Measurements from ENCODE around the gene NGB.
"Not testable (repeated sequence)": the region's sequence is repeated elsewhere in the genome, so short reads cannot be mapped to it uniquely, and the experiment has no call there.

NGB gene, protein sequence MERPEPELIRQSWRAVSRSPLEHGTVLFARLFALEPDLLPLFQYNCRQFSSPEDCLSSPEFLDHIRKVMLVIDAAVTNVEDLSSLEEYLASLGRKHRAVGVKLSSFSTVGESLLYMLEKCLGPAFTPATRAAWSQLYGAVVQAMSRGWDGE

GRCh38 chr14:77271113-77271710 is at the start of gene NGB:
Gene NGB, minus strand, starts transcription at chr14:77271206. Its CDS starts 269 bp downstream, at chr14:77270937.
- DNase-seq: no peak

DNA sequence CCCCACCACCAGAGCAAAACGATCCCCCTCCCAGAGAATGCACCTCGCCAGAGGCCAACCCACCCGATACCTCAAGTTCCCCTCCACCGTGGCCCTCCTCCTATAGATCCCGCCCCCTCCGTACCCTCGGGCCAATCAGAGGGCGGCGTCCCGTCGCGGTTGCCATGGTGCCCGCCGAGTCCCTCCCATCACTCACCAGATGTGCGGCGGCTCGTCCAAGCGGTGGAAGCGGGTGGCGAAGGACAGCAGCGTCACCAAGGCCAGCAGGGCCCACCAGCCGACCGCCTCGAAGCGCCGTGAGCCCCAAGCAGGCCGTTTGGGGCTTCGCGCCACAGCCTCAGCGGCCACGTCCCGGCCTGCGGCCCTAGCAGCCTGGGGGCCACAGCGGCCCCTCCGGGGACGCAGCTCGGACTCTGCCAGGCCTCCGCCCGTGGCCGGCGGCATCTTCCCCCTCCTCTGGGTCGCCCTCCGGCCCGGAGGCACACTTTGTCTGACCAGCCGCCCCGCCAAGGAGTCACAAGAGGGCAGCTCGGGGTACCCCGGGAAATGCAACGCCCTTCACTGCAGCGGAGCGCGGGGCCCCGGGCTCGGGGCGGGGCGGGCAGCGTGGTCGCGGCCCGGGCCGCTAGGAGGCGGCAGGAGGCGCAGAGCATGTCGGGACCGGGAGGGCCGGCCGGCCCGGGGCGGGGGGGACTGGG is 49.4 kb upstream of the NGB start, which contains the start of gene POMT2:
POMT2 (minus strand) TSS at position 646 of the 698 bp plus-strand sequence; CDS start at position 444, 202 bp downstream.
- peak; percentile 94 for DNase-seq

GRCh38 chr14:77319422-77319821 is 48.4 kb upstream of the NGB start:
- DNase-seq: no peak

GRCh38 chr14:77318756-77319155 is 47.8 kb upstream of the NGB start:
- not testable (repeated sequence) for DNase-seq

- DNase-seq: no peak
These were observed 47.1 kb upstream of the NGB start for GRCh38 chr14:77318006-77318553.

DNA sequence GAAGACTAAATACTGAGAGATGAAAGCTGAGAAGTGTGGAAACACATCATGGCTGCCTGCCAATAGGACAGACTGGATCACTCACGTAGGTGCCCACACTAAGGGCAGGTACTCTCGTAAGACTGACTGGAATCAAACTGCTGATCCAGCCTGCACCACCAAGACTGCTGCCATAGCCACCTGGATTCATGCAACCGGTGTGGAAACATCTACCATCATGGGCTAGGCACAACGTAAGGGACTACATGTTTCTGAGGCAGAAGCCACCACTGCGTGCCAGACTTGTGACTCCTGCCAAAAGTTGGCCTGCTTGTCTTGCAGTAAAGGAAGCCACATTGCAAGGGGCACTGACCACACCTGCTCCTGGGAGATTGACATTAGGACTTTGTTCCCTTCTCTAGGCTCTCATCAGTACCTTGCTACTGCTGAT is 45.9 kb upstream of the NGB start:
- no peak for DNase-seq

- no peak for DNase-seq
These were observed 45.1 kb upstream of the NGB start for GRCh38 chr14:77316195-77316505.

GRCh38 chr14:77314539-77315457 is 43.8 kb upstream of the NGB start:
- no peak for DNase-seq

GRCh38 chr14:77314043-77314442 is 43.0 kb upstream of the NGB start:
- no peak for DNase-seq

GRCh38 chr14:77313371-77313770 is 42.4 kb upstream of the NGB start:
- DNase-seq: no peak

GRCh38 chr14:77311217-77311616 is 40.2 kb upstream of the NGB start:
- DNase-seq: no peak

- DNase-seq: no peak
These were observed 39.0 kb upstream of the NGB start for GRCh38 chr14:77310026-77310425.

DNA sequence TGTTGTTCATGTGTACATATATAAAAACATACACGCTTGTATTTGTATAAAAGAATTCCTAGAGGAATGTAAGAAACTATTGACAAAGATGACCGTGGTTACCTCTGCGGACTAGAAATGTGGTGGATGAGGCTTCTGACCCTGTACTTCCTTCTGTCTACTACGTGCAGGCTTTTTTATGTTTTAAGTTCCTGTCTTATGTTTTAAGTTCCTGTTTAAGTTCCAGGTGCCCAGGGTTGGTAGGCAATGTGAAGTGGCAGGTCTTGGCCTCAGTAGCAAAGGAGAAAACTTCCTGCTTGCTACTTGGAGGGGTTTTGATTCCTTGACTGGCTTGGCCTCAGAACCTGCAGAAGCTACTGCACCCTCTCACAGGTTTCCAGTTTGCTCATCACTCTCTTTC is 38.1 kb upstream of the NGB start:
- no peak for DNase-seq

- no peak for DNase-seq
These were observed 36.0 kb upstream of the NGB start for GRCh38 chr14:77306851-77307496.

- DNase-seq: no peak
These were observed 35.4 kb upstream of the NGB start for GRCh38 chr14:77306416-77306815.

DNA sequence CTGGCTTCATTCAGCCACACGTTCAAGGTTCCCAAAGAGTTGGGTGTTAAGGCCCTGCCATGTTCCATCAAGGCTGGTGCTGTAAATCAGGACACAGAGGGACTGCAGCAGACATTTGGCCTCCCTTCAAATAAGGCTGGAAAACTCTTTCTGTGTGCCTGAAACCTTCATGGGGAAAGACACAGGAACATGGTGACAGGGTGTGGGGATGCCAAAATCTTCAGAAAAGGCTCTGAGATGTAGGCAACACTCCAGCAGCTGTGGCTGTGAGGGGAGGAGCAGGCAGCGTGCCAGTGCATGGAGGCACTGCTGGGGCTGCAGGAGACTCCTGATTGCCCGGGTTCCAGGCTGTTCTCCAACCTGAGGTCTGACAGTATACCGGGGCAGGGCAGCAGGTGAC is 34.7 kb upstream of the NGB start:
- no peak for DNase-seq

DNA sequence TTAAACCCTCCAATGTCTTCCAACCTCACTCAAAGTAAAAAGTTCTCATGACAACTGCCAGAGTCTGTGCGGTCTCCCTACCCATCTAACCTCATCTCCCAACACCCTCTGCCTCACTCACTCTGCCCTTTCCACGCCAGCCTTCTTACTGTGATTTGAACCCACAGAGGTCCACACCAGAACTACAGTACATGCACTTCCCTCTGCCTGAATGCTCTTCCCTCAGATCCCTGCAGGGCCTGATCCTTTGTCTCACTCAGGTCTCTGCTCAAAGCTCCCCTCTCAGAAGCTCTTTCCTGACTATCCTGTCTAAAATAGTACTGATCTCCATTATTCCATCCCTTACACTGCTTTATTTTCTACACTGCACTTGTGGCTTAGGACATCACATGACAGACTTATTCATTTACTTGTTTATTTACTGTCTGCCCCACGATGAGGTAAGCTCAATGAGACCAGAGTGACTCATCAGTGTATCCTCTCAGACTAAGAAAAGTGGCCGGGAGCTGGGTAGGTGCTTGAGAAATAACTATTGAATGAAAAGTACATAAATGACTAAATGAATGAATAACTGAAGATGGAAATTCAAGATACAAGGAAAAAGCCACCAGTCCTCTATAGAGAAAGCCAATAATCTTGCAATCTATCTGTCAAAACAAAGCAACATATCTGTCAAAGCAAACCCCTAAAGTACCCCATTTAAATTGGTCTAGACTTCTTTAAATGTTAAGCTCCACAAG is 32.6 kb upstream of the NGB start:
- no peak for DNase-seq

DNA sequence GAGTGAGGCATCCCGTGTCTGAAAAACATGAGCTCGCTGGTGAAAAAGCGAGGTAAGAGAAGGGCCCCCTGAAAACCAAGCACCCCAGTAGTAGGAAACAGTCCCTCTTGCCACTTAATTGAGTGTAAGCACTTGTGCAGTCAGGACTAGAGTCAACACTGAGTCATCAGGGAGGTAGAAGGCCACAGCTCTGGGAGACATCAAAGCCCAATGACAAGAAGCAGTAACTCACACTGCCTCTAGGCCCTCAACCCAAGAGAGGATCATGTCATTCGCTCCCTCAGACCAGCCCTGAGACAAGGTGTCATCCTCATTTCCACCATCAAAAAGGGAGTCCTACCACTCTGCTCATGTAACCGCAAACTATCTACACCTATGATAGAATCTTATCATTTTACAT is 31.9 kb upstream of the NGB start:
- DNase-seq: no peak

DNA sequence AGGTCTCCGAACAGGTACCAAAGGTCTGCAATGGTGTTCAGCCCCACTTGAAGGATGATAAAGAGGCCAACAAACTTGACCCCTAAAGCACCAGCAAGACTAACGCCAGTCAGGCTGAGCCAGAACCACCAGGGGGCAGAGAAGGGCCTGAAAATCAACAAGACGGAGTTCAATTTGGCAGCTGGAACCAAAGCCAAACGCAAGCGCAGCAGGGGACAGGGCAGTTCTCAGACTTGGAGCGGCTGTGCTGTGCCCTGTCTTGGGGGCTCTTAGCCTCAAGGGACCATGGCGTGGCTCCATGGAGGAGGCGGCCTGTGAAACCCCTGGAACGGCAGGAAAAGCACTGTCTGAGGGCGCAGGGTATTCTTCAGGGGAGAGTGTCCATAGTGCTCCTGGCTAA is 30.1 kb upstream of the NGB start:
- DNase-seq: peak; percentile 46

DNA sequence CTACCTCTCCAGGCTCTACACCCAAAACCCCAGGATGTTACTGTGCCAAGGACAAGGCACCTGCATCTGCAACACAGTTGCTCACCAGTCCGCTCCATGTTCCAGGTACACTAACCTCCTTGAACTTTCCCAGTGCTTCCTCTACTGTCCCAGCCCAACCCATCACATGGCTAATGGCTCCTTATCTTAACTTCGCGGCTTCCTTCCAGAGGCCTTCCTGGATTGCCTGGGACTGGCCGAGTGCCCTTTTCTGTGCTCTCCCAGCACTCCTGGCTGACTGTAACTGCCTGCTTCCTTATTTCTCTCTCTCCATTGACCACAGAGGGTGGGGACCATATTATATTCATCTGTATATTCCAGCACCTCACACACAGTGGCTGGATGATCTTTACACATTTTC is 28.8 kb upstream of the NGB start:
- no peak for DNase-seq

DNA sequence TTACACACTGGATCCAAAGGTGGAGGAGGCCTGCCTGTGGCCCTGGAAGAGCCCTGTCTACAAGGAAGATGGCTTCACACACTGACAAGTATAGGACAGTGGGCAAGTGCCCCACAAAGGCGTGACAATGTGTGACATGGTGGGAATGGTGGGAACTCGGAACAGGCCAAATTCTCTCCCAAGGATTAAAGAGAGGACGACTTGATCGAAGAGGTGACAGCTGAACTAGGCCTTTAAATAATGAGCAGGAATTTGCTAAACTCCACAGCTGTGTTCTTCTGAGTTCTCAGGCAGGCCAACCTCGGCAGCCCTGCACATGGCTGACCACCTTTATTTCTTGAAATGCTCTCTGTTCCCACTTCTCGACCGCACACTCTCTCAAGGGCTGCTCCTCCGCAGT is 25.9 kb upstream of the NGB start:
- no peak for DNase-seq

DNA sequence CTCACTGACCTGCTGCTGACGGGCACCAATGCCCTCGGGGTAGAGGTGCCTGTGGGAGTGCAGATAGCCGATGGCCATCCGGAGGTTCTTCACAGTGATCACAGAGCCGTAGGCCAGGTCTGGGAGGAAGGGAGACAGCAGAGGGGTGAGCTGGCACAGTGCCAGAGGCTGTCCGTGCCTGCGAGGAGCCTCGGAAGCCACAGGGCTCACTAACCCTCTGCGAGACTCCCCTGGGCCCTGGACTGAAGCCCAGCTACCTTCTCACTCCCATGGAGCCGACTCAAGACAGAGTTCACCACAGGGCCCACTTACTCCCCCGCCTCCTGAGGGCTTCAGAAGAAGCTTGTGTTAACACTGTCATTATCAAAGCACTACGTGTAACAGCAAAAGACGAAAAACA is 25.1 kb upstream of the NGB start:
- no peak for DNase-seq

Data from CD4-positive, alpha-beta T cell treated with Interleukin-10 for 1 hour (primary cell).